ENCODE measurements around the gene HDAC4.

The HDAC4 gene

GRCh38 chr2:239252393-239252792 is 148.4 kb downstream of the HDAC4 start:
- no peak for DNase-seq (ENCODE audit: low spot score)

- peak; percentile 78 for DNase-seq (ENCODE audit: low spot score)
Measured at GRCh38 chr2:239251971-239252370, 148.8 kb downstream of the HDAC4 start.

GRCh38 chr2:239250216-239251081 is 150.4 kb downstream of the HDAC4 start:
- DNase-seq (ENCODE audit: low spot score), result no peak

GRCh38 chr2:239249776-239250175 is 151.0 kb downstream of the HDAC4 start:
- peak; percentile 77 for DNase-seq (ENCODE audit: low spot score)

- DNase-seq (ENCODE audit: low spot score), result no peak
Measured at GRCh38 chr2:239249048-239249447, 151.8 kb downstream of the HDAC4 start.

- DNase-seq (ENCODE audit: low spot score), result peak; percentile 100
Measured at GRCh38 chr2:239247401-239248245, 153.2 kb downstream of the HDAC4 start.

GRCh38 chr2:239246723-239247122 is 154.1 kb downstream of the HDAC4 start:
- DNase-seq (ENCODE audit: low spot score), result peak; percentile 97

- peak; percentile 64 for DNase-seq (ENCODE audit: low spot score)
Measured at GRCh38 chr2:239245872-239246721, 154.7 kb downstream of the HDAC4 start.

GRCh38 chr2:239245107-239245506 is 155.7 kb downstream of the HDAC4 start:
- no peak for DNase-seq (ENCODE audit: low spot score)

- no peak for DNase-seq (ENCODE audit: low spot score)
Measured at GRCh38 chr2:239244625-239245024, 156.2 kb downstream of the HDAC4 start.

GRCh38 chr2:239241431-239241960 is 159.3 kb downstream of the HDAC4 start:
- DNase-seq (ENCODE audit: low spot score), result no peak

- no peak for DNase-seq (ENCODE audit: low spot score)
Measured at GRCh38 chr2:239240414-239240881, 160.4 kb downstream of the HDAC4 start.

- no peak for DNase-seq (ENCODE audit: low spot score)
Measured at GRCh38 chr2:239239607-239240413, 161.0 kb downstream of the HDAC4 start.

- DNase-seq (ENCODE audit: low spot score), result no peak
Measured at GRCh38 chr2:239238839-239239606, 161.8 kb downstream of the HDAC4 start.

GRCh38 chr2:239238381-239238780 is 162.4 kb downstream of the HDAC4 start:
- DNase-seq (ENCODE audit: low spot score), result no peak

- no peak for DNase-seq (ENCODE audit: low spot score)
Measured at GRCh38 chr2:239236808-239237205, 164.0 kb downstream of the HDAC4 start.

GRCh38 chr2:239236043-239236807 is 164.6 kb downstream of the HDAC4 start:
- DNase-seq (ENCODE audit: low spot score), result no peak

GRCh38 chr2:239235311-239235710 is 165.5 kb downstream of the HDAC4 start:
- DNase-seq (ENCODE audit: low spot score), result no peak
